ENCODE results near the gene IL1B.

GRCh38 chr2:112835061-112835501, 1.5 kb downstream of the IL1B start:
- TF ChIP-seq CTCF (IDR thresholded peaks at IDR 0.05): no peak
- TF ChIP-seq POLR2AphosphoS5 (IDR thresholded peaks at IDR 0.05; ENCODE audit: insufficient read depth in 1 of 2, low read depth in 1 of 2): no peak
- TF ChIP-seq POLR2A (IDR thresholded peaks at IDR 0.05): no peak
